GM21786 (cell line): ENCODE data around the gene PGLYRP4.

ENCODE experiments used
- ATAC-seq: cut with Tn5 transposase; IDR thresholded peaks from one replicate; pipeline ENCODE4 v1.9.1; 2021; ENCODE audit not compliant: unreplicated experiment

PGLYRP4 gene

DNA sequence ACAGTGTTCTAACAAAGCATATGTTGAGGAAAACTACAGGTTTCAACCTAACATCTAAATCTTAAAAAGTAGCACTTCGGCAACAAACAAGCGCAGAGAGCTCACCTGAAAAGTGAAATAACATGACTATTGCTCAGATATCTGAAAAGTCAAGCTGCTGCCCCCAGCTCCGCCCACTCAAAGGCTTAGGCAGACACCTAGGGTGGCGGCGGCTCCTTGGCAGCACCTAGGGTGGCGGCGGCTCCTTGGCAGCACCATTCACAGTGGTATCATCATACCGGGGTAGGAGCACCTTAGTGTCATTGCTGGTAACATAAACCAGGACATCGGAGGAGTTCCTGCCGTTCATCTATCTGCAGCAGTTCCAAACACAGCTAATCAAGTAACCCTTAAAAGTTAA, 30.9 kb upstream of the PGLYRP4 start:
- ATAC-seq: no peak

DNA sequence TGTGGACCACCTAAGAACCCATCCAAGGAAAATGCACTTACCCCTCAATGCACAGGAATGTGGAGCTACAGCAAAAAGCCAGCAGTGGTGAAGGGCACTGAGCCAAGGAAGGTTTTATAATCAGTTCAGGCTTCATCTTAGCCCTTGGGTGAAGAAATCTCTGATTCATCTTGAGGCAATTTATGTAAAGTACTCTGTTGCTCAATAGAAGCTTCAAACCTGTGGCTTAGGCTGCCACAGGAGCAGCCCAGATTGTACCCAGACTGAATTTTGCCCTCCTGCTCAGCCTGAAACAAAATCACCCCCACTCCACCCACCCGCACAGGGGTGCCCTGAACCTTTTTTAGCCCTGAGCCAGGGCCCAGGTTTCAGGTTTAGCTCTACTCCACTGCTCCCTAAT, 26.9 kb upstream of the PGLYRP4 start, which contains the start of gene S100A12:
S100A12 (minus strand) TSS at position 111 of the 400 bp plus-strand sequence. CDS start 1,029 bp downstream, outside the sequence.
- ATAC-seq: no peak

- no peak for ATAC-seq
Measured at GRCh38 chr1:153374071-153374470, 25.4 kb upstream of the PGLYRP4 start.

- ATAC-seq: no peak
Measured at GRCh38 chr1:153372571-153372970, 23.9 kb upstream of the PGLYRP4 start.

DNA sequence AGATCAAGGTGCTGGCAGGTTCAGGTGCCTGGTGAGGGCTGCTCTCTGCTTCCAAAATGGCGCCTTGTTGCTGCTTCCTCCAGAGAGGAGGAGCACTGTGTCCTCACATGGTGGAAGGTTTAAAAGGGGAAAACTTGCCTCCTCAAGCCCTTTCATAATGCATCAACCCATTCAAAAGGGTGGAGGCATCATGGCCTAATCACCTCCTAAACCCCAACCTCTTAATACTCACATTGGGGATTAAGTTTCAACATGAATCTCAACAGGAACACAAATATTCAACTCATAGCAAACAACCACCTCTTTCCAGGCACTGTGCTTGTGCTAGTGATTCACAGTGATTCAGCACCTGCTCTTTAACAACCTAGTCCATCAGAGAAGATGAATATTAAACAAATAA, 22.6 kb upstream of the PGLYRP4 start:
- ATAC-seq: no peak

DNA sequence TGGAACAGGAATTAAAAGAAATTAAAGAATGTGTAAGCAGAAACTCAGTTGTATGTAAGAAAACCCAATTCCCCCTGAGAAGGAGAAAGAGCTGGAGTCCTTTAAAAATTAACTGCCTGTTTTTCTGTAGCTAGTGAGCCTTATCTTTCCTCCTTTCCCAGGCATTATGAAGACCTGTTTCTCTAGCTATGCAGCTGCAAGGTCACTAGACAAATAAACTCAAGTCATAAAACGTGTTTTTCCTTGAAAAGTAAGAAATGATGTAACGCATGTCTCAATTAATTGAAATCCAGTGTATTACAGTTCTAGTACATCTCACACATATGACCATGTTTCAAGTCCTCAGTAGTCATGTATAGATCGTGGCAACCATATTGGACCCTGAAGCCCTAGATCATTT, 21.5 kb upstream of the PGLYRP4 start:
- no peak for ATAC-seq

DNA sequence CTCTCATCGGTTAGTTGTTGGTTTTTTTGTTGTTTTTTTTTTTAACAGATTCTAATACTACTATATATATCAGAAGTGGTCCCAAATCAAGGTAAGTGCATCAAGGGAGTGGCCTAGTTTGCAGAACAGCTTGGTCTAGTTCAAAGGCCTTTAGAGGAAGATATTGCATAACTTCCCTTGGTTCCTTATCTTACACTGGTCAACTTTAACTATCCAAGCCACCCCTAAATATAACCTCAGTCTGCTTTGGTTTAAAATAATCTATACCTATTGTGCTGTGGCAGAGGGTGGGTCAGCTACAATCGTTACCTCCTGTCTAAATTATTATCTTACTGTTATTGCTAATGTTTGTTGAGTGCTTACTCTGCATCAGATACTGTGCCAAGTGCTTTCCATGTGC, 19.9 kb upstream of the PGLYRP4 start:
- ATAC-seq: no peak

DNA sequence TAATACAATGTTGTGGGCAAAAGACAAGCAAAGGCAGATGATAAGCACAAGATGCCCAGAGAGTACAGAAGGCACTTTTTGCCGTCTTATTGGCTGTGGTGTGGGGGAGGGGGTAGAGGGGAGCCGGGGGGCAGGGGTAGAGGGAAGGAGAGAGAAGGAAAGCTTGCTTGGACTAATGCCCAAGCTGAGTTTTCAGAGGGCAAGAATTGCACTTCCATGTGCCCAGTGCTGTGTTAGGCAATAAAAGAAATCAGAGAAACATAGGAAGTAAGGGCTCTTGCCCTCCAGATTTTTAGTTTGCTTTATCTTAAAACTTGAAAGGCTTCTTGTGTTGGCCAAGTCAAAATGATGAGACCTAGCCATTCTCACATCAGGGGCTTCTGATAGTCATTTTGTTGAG, 18.4 kb upstream of the PGLYRP4 start:
- no peak for ATAC-seq

GRCh38 chr1:153366261-153366660, 17.6 kb upstream of the PGLYRP4 start:
- ATAC-seq: no peak

- ATAC-seq: no peak
Measured at GRCh38 chr1:153365696-153366095, 17.1 kb upstream of the PGLYRP4 start.

GRCh38 chr1:153364766-153365666, 16.4 kb upstream of the PGLYRP4 start:
- ATAC-seq: no peak

- ATAC-seq: no peak
Measured at GRCh38 chr1:153364156-153364555, 15.5 kb upstream of the PGLYRP4 start.

- no peak for ATAC-seq
Measured at GRCh38 chr1:153363641-153364040, 15.0 kb upstream of the PGLYRP4 start.

DNA sequence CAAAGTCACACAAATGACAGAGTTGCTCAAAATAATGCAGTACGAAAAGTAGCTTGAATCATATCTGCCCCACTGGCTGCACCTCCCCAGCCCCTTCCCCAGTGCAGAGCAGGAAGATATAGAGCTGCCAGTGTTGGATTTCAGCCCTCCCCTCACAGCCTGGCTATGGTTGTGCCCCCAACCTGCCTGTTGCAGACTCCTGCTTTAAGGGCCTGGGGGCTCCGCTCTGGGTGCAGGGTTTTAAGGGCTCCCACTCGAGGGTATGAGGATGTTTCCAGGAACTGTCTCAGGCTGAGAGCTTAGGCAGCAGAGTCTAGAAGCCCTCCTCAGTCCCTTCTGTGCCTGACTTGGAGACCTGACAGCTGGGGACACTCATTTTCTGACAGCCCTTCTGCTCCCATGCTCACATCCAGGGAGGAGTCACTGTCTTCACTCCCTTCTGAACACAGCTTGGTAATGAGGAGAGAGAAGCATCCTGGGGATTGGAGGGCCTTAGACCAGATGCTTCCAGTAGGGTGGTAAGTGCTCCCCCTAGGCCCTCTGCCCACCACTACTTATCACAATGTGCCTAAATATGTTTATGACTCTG, 13.6 kb upstream of the PGLYRP4 start:
- ATAC-seq: no peak

DNA sequence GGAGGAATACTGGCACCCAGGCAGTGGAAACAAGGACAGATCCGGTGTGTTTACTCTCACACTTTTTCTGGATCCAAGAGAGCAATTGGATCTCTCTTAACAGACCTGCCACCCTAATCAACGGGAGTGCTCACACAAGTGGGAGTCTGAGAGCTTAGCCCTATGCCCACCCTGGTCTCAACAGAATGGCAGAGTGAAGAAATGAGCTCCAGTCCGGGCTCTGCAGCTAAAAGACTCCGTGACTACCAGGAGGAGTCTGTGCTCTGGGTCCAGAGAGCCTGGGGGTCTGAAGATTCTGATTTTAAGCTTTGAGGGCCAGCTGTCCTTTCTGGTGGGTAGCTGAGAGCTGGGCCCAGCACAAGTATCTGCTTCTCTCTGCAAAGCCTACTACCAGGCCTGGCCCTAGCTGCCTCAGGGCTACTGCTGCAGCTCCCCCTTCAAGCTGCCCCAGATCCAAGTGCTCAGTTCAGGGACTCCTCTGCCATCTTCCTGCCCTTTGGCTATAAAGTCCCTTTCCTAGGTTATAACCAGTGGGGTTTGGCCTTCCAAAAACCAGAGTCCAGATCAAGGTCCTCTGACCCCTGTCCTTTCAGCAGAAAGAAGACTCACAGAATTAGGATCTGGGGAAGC, 13.0 kb upstream of the PGLYRP4 start:
- ATAC-seq: no peak

GRCh38 chr1:153360592-153361479, 12.2 kb upstream of the PGLYRP4 start:
- ATAC-seq: no peak

GRCh38 chr1:153360190-153360589, 11.5 kb upstream of the PGLYRP4 start:
- no peak for ATAC-seq

- no peak for ATAC-seq
Measured at GRCh38 chr1:153359241-153359640, 10.6 kb upstream of the PGLYRP4 start.

DNA sequence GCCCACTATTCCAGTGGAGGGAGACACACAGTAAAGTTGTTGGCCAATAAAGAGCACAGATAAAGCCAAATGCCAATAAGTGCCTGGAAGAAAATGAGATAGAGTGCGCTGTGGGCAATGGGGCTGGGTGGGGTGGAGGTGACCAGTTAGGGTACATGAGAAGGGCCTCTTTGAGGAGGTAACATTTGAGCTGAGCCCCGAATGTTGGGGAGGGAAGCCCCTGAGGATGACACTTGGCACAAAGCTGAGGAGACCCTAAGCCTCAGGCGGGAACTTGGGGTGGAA, 10.0 kb upstream of the PGLYRP4 start:
- ATAC-seq: no peak

DNA sequence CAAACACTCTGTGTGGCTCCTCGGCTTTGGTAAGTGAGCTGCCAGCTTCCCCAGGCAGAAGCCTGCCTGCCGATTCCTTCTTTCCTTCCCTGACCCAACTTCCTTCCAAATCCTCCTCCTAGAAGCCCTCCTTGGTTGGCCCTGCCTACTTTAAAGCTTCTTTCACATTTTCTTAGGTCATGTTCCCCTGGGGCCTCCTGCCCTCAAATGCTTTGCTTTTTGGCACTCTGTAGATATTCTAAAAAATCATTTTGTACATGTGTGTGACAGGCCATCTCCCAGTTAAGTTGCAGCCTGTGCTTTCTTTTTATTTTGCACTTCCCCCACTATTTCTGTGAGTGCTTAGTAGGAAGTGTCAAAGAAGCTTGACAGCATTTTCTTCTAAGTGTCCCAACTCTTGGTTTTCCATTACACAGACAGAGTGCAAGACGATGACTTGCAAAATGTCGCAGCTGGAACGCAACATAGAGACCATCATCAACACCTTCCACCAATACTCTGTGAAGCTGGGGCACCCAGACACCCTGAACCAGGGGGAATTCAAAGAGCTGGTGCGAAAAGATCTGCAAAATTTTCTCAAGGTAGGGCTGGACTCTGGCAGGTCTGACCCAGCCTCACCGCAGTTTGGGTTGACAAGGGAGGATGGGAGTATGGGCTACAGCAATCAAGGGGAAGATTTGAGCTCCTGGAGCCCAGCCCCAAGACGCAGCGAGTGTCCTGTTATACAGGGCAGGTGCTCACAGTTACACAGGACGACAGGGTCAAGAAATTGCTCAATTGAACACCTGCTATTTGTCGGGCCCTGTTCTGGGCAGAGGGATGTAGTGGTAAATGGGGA, 9.4 kb upstream of the PGLYRP4 start, which contains the start of gene S100A9:
S100A9 (plus strand) TSS at position 2 of the 838 bp plus-strand sequence; CDS start at position 432, 430 bp downstream.
- ATAC-seq: no peak
